Skeletal muscle tissue (tissue), 4 donors: ENCODE results near the gene TMIE. TPM values are rescaled to one million over a fixed set of nuclear protein-coding genes. Genes with fewer than 3 reads are reported as not detected.

ENCODE experiments used
- H3K27ac ChIP-seq: one replicate; pipeline ENCODE4 v1.7.0; 2013; ENCODE audit warnings: mild to moderate bottlenecking, low read depth, low read length, inconsistent platforms
- H3K27me3 ChIP-seq, 3 donors: one replicate each; pipeline ENCODE4 v1.7.0; 2013; ENCODE audit warnings: low read length in 3 of 3; ENCODE audit not compliant: control insufficient read depth in 3 of 3, insufficient read depth in 3 of 3
- H3K36me3 ChIP-seq, 3 donors: one replicate each; pipeline ENCODE4 v1.7.0; 2013; ENCODE audit warnings: low read length in 3 of 3; ENCODE audit not compliant: control insufficient read depth in 3 of 3, insufficient read depth in 3 of 3
- H3K4me1 ChIP-seq, 3 donors: one replicate each; pipeline ENCODE4 v1.7.0; 2013; ENCODE audit warnings: low read length in 3 of 3, mild to moderate bottlenecking in 3 of 3; ENCODE audit not compliant: control insufficient read depth in 3 of 3, insufficient read depth in 3 of 3
- H3K4me3 ChIP-seq, 3 donors: one replicate each; pipeline ENCODE4 v1.7.0; 2013; ENCODE audit warnings: low read length in 3 of 3
- H3K9ac ChIP-seq, 3 donors: one replicate each; pipeline ENCODE4 v1.7.0; 2013; ENCODE audit warnings: low read length in 3 of 3, mild to moderate bottlenecking in 3 of 3, moderate library complexity in 2 of 3, low read depth in 1 of 3
- H3K9me3 ChIP-seq, 3 donors: one replicate each; pipeline ENCODE4 v1.7.0; 2013; ENCODE audit warnings: low read length in 3 of 3; ENCODE audit not compliant: control insufficient read depth in 3 of 3
- total RNA-seq: library from RNA; depleted of rRNA; stranded (reverse); fragments of >200 nt; gene quantifications from one replicate; pipeline ENCODE4 v1.2.3, GENCODE V29; 2014
- donor health status: Osteomylitis.

TMIE gene
- total RNA-seq, 1 donor from 2014 or later, result 1.0 TPM

- Histone ChIP-seq H3K4me3 (no peak overlapping the region), H3K9ac (no peak overlapping the region), H3K4me1 (peaks cover 32 to 49% (median 45%) of the 10 kb centered on the region in 3 donors), H3K27me3 (no peaks in the 10 kb centered on the region), H3K36me3 (no peaks in the 10 kb centered on the region), H3K27ac (peak overlapping the region; percentile 20), H3K9me3 (no peaks in the 10 kb centered on the region)
Observed at GRCh38 chr3:46663591-46664135, 37.5 kb upstream of the TMIE start.

GRCh38 chr3:46664188-46664970, 36.8 kb upstream of the TMIE start:
- Histone ChIP-seq H3K9ac (peak overlapping the region in 1 of 3 donors; percentile 40), H3K4me1 (peaks cover 32 to 49% (median 45%) of the 10 kb centered on the region in 3 donors), H3K27me3 (no peaks in the 10 kb centered on the region), H3K27ac (no peak overlapping the region), H3K4me3 (no peak overlapping the region), H3K36me3 (no peaks in the 10 kb centered on the region), H3K9me3 (no peaks in the 10 kb centered on the region)

GRCh38 chr3:46664971-46665762, 36.0 kb upstream of the TMIE start:
- Histone ChIP-seq H3K27me3 (no peaks in the 10 kb centered on the region), H3K9ac (peak overlapping the region in 1 of 3 donors; percentile 40), H3K4me1 (peaks cover 32 to 47% (median 41%) of the 10 kb centered on the region in 3 donors), H3K4me3 (no peak overlapping the region), H3K36me3 (no peaks in the 10 kb centered on the region), H3K9me3 (no peaks in the 10 kb centered on the region), H3K27ac (no peak overlapping the region)

- H3K36me3 ChIP-seq, result peaks cover 5 to 7% (median 6%) of the 10 kb centered on the region in 3 donors
- H3K9ac ChIP-seq, result no peak overlapping the region
- H3K4me3 ChIP-seq, result no peak overlapping the region
- no peaks in the 10 kb centered on the region for H3K27me3 ChIP-seq
- no peak overlapping the region for H3K27ac ChIP-seq
- H3K4me1 ChIP-seq, result peaks cover 28 to 40% (median 34%) of the 10 kb centered on the region in 3 donors
- H3K9me3 ChIP-seq, result no peaks in the 10 kb centered on the region
Observed at GRCh38 chr3:46665763-46666452, 35.3 kb upstream of the TMIE start.

- peaks cover 27 to 34% (median 30%) of the 10 kb centered on the region in 3 donors for H3K4me1 ChIP-seq
- no peak overlapping the region for H3K27ac ChIP-seq
- H3K4me3 ChIP-seq, result no peak overlapping the region
- peaks cover 8 to 10% (median 8%) of the 10 kb centered on the region in 3 donors for H3K36me3 ChIP-seq
- no peak overlapping the region for H3K9ac ChIP-seq
- no peaks in the 10 kb centered on the region for H3K27me3 ChIP-seq
- H3K9me3 ChIP-seq, result no peaks in the 10 kb centered on the region
Observed at GRCh38 chr3:46666453-46666845, 34.7 kb upstream of the TMIE start.

- H3K27me3 ChIP-seq, result no peaks in the 10 kb centered on the region
- H3K9me3 ChIP-seq, result no peaks in the 10 kb centered on the region
- H3K4me1 ChIP-seq, result peaks cover 25 to 29% (median 28%) of the 10 kb centered on the region in 3 donors
- no peak overlapping the region for H3K4me3 ChIP-seq
- no peak overlapping the region for H3K9ac ChIP-seq
- H3K36me3 ChIP-seq, result peaks cover 11 to 15% (median 11%) of the 10 kb centered on the region in 3 donors
- no peak overlapping the region for H3K27ac ChIP-seq
Observed at GRCh38 chr3:46667061-46667621, 34.1 kb upstream of the TMIE start.

- Histone ChIP-seq H3K9ac (no peak overlapping the region), H3K4me1 (peaks cover 20 to 23% (median 23%) of the 10 kb centered on the region in 3 donors), H3K27ac (no peak overlapping the region), H3K36me3 (peaks cover 11 to 15% (median 11%) of the 10 kb centered on the region in 3 donors), H3K9me3 (no peaks in the 10 kb centered on the region), H3K27me3 (no peaks in the 10 kb centered on the region), H3K4me3 (no peak overlapping the region)
Observed at GRCh38 chr3:46667657-46668056, 33.5 kb upstream of the TMIE start.

- Histone ChIP-seq H3K27ac (no peak overlapping the region), H3K9me3 (no peaks in the 10 kb centered on the region), H3K9ac (no peak overlapping the region), H3K4me1 (peaks cover 16 to 19% (median 18%) of the 10 kb centered on the region in 3 donors), H3K27me3 (no peaks in the 10 kb centered on the region), H3K36me3 (peaks cover 12 to 15% (median 13%) of the 10 kb centered on the region in 3 donors), H3K4me3 (no peak overlapping the region)
Observed at GRCh38 chr3:46668116-46668515, 33.1 kb upstream of the TMIE start.

- peaks cover 11 to 14% (median 13%) of the 10 kb centered on the region in 3 donors for H3K4me1 ChIP-seq
- H3K27ac ChIP-seq, result no peak overlapping the region
- H3K9me3 ChIP-seq, result no peaks in the 10 kb centered on the region
- no peaks in the 10 kb centered on the region for H3K27me3 ChIP-seq
- H3K36me3 ChIP-seq, result peaks cover 17 to 19% (median 18%) of the 10 kb centered on the region in 3 donors
- no peak overlapping the region for H3K4me3 ChIP-seq
- H3K9ac ChIP-seq, result no peak overlapping the region
Observed at GRCh38 chr3:46668591-46668990, 32.6 kb upstream of the TMIE start.
